Measurements from ENCODE around the gene RIT1. TPM values are rescaled to one million over a fixed set of nuclear protein-coding genes. Genes with fewer than 3 reads are reported as not detected.

The RIT1 gene
- total RNA-seq, 1 experiment from 2014 or later: 26.4 TPM

DNA sequence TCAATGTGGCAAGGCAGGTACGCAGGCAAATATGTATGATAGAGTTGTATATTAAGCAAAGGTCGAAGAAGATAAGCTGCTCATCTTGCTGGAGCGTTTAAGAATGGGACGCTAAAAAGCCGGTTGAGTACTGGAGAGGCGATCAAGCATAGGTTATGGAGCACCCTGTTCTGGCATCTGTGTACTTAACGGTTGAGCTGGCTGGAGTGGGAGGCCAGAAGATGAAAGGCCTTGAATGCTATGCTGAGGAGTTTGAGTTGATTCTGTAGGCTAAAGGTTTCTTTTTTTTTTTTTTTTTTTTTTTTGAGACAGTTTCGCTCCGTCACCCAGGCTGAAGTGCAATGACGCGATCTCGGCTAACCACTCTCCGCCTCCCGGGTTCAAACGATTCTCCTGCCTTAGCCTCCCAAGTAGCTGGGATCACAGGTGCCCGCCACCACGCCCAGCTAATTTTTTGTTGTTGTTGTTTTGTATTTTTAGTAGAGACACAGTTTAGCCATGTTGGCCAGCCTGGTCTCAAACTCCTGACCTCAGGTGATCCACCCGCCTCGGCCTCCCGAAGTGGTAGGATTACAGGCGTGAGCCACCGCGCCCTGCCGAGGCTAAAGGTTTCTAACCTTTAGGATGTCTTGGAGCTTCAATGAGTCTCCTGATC is 23.9 kb upstream of the RIT1 start:
- H3K27me3 Mint-ChIP-seq (ENCODE audit: low read depth): no peaks in the 10 kb centered on the region
- H3K4me1 ChIP-seq (ENCODE audit: insufficient read depth, low read length): no peaks in the 10 kb centered on the region; the same call in 1 of the 2 replicates
- H4K91ac ChIP-seq (ENCODE audit: insufficient read length, low read depth, low read length): no peak overlapping the region
- TF ChIP-seq, protein P1, sequence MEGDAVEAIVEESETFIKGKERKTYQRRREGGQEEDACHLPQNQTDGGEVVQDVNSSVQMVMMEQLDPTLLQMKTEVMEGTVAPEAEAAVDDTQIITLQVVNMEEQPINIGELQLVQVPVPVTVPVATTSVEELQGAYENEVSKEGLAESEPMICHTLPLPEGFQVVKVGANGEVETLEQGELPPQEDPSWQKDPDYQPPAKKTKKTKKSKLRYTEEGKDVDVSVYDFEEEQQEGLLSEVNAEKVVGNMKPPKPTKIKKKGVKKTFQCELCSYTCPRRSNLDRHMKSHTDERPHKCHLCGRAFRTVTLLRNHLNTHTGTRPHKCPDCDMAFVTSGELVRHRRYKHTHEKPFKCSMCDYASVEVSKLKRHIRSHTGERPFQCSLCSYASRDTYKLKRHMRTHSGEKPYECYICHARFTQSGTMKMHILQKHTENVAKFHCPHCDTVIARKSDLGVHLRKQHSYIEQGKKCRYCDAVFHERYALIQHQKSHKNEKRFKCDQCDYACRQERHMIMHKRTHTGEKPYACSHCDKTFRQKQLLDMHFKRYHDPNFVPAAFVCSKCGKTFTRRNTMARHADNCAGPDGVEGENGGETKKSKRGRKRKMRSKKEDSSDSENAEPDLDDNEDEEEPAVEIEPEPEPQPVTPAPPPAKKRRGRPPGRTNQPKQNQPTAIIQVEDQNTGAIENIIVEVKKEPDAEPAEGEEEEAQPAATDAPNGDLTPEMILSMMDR (conservative IDR thresholded peaks at IDR 0.05): no peak
- H3K79me2 ChIP-seq (ENCODE audit: insufficient read depth, low read length): peaks cover 19% of the 10 kb centered on the region; the same call in 1 of the 2 replicates
- H2BK5ac ChIP-seq (ENCODE audit: insufficient read length, low read length): peak overlapping the region; percentile 77
- H3K36me3 Mint-ChIP-seq (ENCODE audit: insufficient read depth in 1 of 3, low read depth in 3 of 3): peaks cover 12 to 21% (median 20%) of the 10 kb centered on the region in 3 experiments
- H2AFZ ChIP-seq (ENCODE audit: low read length): no peak overlapping the region
- no peak overlapping the region for H3K4me3 Mint-ChIP-seq
- peak overlapping the region; percentile 28; the same call in 1 of the 2 replicates for H3K4ac ChIP-seq (ENCODE audit: low read depth, low read length)
- H3K9me3 Mint-ChIP-seq: no peaks in the 10 kb centered on the region
- H3K27ac Mint-ChIP-seq: no peak overlapping the region; a peak in 1 of 7 replicates
- H2BK12ac ChIP-seq (ENCODE audit: insufficient read length, low read depth, low read length): peak overlapping the region; percentile 59
- H3K9ac ChIP-seq (ENCODE audit: extremely low read depth, insufficient read length, low read length): peak overlapping the region; percentile 83
- H3K9me3 ChIP-seq (ENCODE audit: control insufficient read depth, low read depth, low read length): no peaks in the 10 kb centered on the region
- H2BK20ac ChIP-seq (ENCODE audit: low read depth, low read length, poor library complexity, severe bottlenecking): peak overlapping the region; percentile 60
- H4K20me1 ChIP-seq (ENCODE audit: control insufficient read depth, insufficient read depth, insufficient read length): no peaks in the 10 kb centered on the region
- peak overlapping the region; percentile 64 for H3T11ph ChIP-seq (ENCODE audit: low read length)
- DNase-seq: no peak
- H4K5ac ChIP-seq (ENCODE audit: insufficient read length, low read depth, low read length): peak overlapping the region; percentile 67
- peaks cover 9% of the 10 kb centered on the region for H3K79me1 ChIP-seq (ENCODE audit: insufficient read depth, low read depth, low read length, poor library complexity, severe bottlenecking)
- H2BK15ac ChIP-seq (ENCODE audit: low read depth, low read length): no peak overlapping the region
- H3K27me3 ChIP-seq (ENCODE audit: insufficient read depth, low read length): no peaks in the 10 kb centered on the region
- H3K4me2 ChIP-seq (ENCODE audit: insufficient read depth, insufficient read length, low read length): peak overlapping the region; percentile 93
- no peak overlapping the region for H3K23ac ChIP-seq (ENCODE audit: insufficient read length, low read depth, low read length)
- H3K14ac ChIP-seq (ENCODE audit: insufficient read depth, low read length): peak overlapping the region; percentile 58; the same call in 1 of the 2 replicates
- no peak overlapping the region for H2AK5ac ChIP-seq (ENCODE audit: insufficient read length, low read length)
- no peak overlapping the region for H4K8ac ChIP-seq (replicated peaks; ENCODE audit: insufficient read length, low read depth, low read length)
- no CpG with 5 or more reads among the region's 24 CpGs for WGBS (ENCODE audit: extremely low coverage, insufficient read length, low lambda C conversion rate)
- peak overlapping the region; percentile 37 for H3K18ac ChIP-seq (ENCODE audit: insufficient read length, low read depth, low read length)
- H2BK120ac ChIP-seq (ENCODE audit: low read depth, low read length, poor library complexity, severe bottlenecking): no peak overlapping the region
- H3K23me2 ChIP-seq (ENCODE audit: insufficient read length, low read depth, low read length, poor library complexity, severe bottlenecking): peaks cover 6% of the 10 kb centered on the region
- peak overlapping the region; percentile 31 for H3K56ac ChIP-seq (ENCODE audit: insufficient read length, low read depth, low read length)
- H3K4me1 Mint-ChIP-seq: peaks cover 19 to 21% of the 10 kb centered on the region in 2 experiments
- peak overlapping the region; percentile 86 for H3K27ac ChIP-seq (ENCODE audit: insufficient read length, low read depth, low read length)
